DMS153 treated with DMSO at 0.1 percent for 48 hours (cell line): ENCODE results near the gene CAPZA1.

Experiments used
- DNase-seq: peaks from one replicate; lab custom pipeline; 2025; ENCODE audit not compliant: unreplicated experiment; lab: John Stamatoyannopoulos, UW

The CAPZA1 gene

DNA sequence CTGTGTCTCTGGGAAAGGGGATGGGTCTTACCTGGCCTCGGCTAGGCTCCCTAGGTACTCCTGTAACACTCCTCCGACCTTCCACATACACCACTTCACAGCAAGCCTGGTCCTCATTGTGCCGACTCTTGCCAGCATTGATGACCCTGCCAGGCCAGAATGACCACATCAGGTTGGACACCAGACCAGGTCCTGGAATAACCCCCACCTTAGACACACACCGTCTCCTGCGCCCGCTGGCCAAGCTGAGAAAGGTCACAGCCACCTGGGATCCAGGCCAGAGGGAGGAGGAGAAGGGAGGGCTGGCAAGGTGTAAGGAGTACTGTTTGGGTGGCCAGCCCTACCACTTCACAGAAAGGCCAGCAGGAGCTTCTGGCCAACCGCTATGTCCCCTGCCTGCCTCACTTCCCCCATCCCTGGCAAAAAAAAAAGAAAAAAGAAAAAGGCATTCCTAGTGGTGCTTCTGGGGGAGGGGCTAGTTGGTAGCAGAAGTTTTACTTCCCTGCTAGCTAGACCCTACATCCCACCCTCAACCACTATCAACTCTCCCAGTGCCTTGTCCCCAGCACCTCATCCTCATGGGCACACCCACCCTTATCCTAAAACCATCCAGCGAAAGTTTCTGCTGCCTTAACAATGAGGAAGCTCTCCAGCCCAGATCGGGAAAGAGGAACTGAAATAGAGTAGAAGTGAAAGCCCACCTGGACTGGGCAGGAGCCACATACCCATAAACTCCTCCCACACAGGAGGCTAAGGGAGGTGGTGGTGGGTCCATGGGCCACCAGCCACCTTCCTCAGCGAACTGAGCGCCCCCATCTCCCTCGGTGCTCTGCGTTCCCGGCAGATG, 94.1 kb downstream of the CAPZA1 start:
- DNase-seq, result no peak

DNA sequence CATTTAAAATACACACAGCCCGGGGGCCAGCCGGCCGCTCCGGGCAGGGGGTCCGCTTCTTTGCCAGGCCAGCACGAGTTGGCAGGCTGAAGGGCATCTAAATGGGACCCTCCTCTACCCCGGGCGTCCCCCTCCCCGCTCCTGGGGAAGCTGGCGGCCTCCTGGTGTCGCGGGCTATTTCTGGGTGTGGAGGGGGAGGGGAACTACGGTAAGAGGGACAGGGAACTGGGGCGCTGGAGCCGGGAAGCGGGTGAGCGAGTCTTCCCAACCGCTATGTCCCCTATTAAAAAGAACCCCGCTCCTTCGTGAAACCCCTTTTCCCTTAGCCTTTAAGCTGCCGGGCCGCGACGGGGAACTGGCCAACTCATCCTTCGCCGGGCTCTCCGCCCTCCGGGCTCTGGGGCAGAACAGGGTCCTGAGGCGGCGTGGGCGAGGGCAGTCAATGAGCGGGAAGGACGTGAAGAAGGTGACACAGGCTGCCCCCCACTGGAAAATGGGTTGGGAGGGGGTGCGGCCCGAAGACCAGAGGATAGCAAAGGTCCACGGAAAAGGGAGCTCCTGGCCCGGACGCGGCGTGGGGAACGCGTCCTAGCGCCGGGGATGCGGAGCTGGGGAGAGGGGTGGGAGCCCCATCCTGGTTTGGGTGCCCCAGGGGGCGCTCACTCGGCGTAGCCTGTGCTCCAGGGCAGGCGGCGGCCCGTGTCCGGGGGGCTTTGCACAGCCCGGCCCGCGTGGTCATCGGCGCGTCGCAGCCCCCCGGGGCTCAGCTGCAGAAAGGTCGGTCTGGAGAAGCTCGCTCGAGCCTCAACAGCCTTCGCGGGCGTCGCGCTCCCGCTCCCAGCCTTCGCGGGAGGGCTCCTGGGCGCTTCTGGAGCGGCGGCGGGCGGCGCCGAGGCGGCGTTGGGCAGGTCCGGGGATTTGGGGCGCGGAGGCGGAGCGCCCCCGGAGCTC, 95.0 kb downstream of the CAPZA1 start:
- no peak for DNase-seq

DNA sequence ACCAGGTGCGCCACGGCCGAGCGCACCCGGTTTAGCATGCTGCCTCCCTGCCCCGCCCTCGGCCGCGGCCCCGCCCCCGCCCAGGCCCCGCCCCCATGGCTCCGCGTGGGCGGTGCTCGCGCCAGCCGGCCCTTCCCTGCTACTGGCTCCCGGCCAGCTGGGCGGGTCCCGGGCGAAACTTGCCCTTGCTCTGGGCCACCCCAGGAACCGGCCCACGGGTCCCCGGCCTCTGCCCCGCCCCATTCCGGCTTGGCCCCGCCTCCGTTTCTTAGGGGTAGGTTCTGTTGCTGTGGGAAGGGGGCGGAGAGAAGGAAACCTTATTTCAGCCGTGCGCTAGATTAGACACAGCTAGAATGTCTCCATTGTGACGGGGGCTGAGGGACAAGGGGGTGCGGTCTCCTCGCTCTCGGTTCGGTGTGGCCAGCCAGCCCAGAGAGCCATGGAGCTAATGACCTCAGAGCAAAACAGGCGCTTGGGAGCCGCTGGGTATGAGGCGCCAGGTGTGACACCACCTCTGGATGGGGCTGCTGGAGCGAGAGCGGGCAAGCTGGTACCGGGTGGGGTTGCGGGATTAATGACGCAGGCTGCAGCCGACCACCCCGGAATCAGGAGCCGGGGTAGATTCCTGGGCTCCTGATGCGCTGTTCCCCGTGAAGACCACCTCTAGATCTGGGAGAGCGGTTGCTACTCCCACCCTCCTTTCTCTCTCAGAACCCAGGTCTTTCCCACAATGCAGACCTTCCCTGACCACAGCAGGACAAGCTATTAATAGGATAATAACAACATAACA, 95.8 kb downstream of the CAPZA1 start, which contains the start of gene PPM1J:
Gene PPM1J (minus strand): TSS at position 69 of the 790 bp plus-strand sequence. CDS start 31 bp downstream, at position 38.
- DNase-seq, result peak; percentile 72

DNA sequence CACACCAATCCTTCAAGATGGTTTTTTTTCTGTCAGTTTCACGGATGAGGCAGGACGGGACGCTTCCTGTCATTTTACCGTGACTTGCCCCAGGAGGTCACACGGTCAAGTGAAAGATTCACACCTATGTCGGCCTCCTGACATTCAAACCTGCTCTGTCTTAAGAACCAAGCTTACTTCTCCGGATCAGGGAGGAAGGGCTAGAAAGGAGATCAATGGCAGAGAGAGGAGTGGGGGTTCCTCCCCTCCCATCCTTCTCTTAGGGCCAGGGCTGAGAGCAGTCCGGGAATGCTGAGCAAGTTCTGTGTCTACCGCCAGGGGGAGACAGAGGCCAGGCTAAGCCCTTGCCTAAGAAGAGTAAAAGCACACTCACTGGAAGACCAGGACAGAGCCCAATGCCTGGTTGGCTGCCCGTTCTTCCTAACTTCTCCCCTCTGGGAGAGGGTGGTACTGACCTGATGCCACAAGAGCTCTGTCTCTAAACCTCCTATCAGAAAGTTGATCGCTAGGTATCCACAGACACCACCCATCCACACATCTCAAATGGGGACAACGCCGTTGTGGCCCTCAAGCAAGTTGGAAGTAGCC, 96.6 kb downstream of the CAPZA1 start:
- peak; percentile 80 for DNase-seq

DNA sequence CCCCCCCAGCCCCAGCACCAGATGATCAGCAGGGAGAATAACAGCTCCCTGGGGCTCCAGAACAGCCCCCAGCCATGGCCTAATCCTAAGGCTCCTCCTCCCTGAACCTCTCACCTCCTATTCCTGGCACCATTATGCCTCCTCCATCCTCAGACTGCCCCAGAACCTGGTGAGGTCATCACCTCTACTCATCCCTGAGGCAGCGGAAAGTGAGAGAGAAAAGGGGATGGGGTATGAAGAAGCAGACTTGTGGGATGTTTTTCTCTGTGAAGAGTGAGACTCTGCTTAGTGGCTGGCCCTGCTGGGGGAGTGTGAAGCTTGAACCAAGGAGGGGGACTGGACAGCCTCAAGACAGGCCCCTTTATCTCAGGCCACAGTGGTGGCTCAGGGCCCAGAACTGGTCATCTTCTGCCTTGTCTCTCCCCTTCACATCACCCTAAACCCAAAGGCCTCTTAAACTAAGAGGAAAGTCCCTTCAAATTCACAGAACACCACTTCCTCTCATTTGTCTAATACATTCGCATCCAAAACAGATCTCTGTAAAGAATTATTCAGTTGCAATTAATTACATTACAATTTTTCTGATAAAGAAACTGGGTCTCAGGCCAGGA, 97.7 kb downstream of the CAPZA1 start:
- no peak for DNase-seq

DNA sequence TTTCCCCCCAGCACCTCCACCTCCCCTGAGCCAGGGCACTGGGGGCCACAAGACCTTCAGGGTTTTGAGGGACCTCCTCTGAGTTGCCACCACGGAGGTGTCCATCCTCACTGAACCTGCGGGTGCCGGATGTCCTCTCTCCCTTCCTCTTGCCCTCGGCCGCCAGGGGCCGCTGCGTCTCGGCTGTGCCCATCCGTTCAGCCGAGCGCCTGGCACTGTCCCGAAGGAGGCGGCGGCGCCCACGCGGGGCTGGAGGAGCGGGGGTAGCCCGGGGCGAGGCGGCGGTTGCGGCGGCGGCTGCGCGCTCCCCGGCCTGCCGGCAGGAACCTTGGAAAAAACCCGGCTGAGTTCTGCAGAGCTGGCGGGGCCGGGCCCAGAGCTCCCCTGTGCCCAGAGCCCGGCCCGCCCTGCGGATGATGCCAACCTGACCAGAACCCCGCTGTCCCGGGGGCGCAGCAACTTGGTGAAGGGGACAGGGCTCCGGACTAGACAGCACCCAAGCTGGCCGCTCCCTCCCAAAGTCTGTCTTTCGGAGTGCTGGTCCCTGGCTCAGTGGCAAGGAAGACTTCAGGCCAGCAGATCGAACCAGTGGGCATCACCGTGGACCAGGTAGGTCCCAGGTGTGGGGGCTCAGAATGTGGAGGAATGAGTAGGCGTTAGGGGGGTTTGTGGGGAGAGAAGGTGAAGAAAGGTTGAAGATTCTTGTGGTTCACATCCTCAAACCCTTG, 99.2 kb downstream of the CAPZA1 start:
- no peak for DNase-seq

DNA sequence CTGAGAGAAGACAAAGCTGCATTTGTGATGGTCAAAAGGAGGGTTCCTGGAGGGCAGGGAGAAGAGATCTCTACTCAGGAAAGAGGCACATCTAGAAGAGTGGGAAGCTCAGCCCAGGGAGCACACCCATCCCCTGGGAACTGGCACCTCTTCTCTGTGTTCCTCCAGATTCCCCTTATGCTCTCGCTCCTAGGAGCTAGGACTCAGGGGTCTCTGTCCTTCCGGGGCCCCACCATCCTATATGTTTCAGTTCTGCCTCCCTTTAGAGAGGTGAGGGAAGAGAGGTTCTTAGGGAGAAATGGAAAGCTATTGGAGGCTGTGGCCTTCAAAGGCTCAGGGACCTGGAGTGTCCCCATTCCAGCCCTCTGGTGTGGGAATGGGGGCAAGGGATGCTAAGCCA, 100.1 kb downstream of the CAPZA1 start:
- DNase-seq, result no peak

DNA sequence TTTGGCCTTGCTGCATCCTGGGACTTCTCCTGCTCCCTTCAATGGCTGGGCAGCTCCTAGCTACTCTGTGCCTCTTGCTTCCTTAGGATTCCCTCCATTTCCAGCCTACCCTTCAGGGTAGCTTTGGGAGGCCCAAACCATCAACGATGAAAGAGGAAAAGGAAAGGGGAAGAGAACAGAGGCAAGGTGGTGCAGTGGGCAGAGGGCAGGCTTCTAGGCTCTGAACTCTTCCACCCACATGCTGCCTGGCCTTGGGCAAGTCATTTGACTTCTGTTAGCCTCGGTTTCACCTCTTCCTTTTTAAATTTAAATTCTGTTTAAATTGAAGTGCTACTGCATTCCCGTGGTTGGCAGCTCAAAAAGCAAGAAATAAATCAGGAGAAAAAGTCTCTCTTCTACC, 101.2 kb downstream of the CAPZA1 start:
- DNase-seq, result no peak
